DND-41 (cell line): Measurements from ENCODE around the gene LTB4R.

Experiments
- ATAC-seq: fragments of 200-7000 bp; cut with Tn5 transposase; 3 replicates; pipeline ENCODE4 v1.9.1; 2021; ENCODE audit warnings: low read depth; ENCODE audit not compliant: insufficient read depth
- DNase-seq: peaks from one replicate; pipeline ENCODE4 v3.0.0-alpha.2; 2020
- H2AFZ ChIP-seq: 2 replicates; pipeline ENCODE4 v1.6.0; 2012; ENCODE audit warnings: low read depth, low read length
- H3K27ac ChIP-seq: 2 replicates; pipeline ENCODE4 v1.5.1; 2012; ENCODE audit warnings: low read length, inconsistent platforms
- H3K27me3 ChIP-seq: fragments of 200-600 bp; sonication (generic); 2 replicates; pipeline ENCODE4 v1.6.0; 2012; ENCODE audit warnings: low read length, mild to moderate bottlenecking, inconsistent platforms; ENCODE audit not compliant: insufficient read depth, poor library complexity
- H3K36me3 ChIP-seq: 2 replicates; pipeline ENCODE4 v1.5.1; 2012; ENCODE audit warnings: low read length, inconsistent platforms; ENCODE audit not compliant: insufficient read depth
- H3K4me1 ChIP-seq: 2 replicates; pipeline ENCODE4 v1.5.1; 2012; ENCODE audit warnings: mild to moderate bottlenecking, low read length; ENCODE audit not compliant: insufficient read depth
- H3K4me2 ChIP-seq: 2 replicates; pipeline ENCODE4 v1.6.0; 2012; ENCODE audit warnings: mild to moderate bottlenecking, moderate library complexity, low read length, inconsistent platforms; ENCODE audit not compliant: insufficient read depth
- H3K4me3 ChIP-seq, 2 experiments: fragments of 200-600 bp in 1 of 2; shearing (Covaris generic) in 1 of 2; 2 replicates each; pipeline ENCODE4 v1.5.1; 2012 to 2016; ENCODE audit warnings: inconsistent platforms in 2 of 2, low read length in 2 of 2, mild to moderate bottlenecking in 2 of 2, low read depth in 1 of 2, moderate library complexity in 1 of 2
- H3K79me2 ChIP-seq: 2 replicates; pipeline ENCODE4 v1.6.0; 2012; ENCODE audit warnings: low read length, inconsistent platforms; ENCODE audit not compliant: insufficient read depth
- H3K9ac ChIP-seq: 2 replicates; pipeline ENCODE4 v1.6.0; 2012; ENCODE audit warnings: low read depth, mild to moderate bottlenecking, inconsistent platforms, low read length, moderate library complexity
- H3K9me3 ChIP-seq: 2 replicates; pipeline ENCODE4 v1.5.1; 2012; ENCODE audit warnings: low read length, moderate library complexity, mild to moderate bottlenecking, inconsistent platforms; ENCODE audit not compliant: insufficient read depth, severe bottlenecking
- H4K20me1 ChIP-seq: 2 replicates; pipeline ENCODE4 v1.6.0; 2012; ENCODE audit warnings: low read length; ENCODE audit not compliant: insufficient read depth
- EZH2 ChIP-seq: IDR thresholded peaks from 3 replicates; pipeline ENCODE4 v1.6.1; 2012; ENCODE audit warnings: borderline replicate concordance, low read depth, mild to moderate bottlenecking, moderate library complexity, low read length, inconsistent platforms; ENCODE audit not compliant: severe bottlenecking
- TF ChIP-seq, protein P1 (sequence below): IDR thresholded peaks from 2 replicates; pipeline ENCODE4 v1.5.1; 2012; ENCODE audit warnings: borderline replicate concordance, low read length, moderate library complexity, mild to moderate bottlenecking; ENCODE audit not compliant: poor library complexity, severe bottlenecking; ENCODE audit errors: extremely low read depth

The LTB4R gene

DNA sequence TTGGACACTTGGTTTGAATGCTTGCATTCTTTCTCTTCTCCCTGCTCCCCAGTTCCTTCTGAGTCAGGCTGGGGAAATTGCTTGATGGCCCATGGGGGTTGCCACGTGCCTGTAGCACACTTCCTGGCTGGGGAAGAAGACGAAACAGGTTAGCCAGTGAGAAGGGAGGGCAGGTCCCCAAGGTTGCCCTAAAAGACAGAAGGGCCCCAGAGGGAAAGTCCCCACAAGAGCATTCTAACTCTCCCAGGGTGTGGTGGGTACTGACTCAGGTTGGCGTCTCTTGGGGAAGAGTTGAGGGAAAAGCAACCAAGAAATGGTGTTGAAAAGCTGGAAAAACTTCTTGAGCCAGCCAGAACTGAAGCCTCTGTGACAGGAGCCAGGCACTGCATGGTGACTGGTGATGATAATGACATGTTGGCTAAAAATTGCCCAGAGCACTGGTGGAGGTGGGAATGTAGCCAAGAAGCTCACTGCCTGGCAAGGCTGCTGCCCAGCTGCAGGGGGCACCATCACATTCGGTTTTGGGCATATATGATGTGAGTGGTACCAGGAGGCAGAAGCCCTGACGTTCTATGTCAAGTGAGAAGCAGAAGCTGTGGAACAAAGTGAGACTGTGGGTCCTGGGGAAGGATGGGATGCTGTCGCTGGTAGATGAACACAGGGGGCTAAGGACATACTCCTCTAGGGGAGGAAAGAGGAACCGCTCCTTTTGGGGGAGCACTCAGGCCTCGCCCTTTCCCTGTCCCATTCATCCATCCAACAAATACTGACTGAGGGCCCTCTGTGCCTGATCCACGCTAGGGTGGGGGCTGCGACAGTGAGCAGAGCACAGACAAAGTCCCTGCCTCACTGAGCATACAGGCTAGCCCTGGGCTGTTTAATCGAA, 31.8 kb upstream of the LTB4R start:
- TF ChIP-seq, protein P1, sequence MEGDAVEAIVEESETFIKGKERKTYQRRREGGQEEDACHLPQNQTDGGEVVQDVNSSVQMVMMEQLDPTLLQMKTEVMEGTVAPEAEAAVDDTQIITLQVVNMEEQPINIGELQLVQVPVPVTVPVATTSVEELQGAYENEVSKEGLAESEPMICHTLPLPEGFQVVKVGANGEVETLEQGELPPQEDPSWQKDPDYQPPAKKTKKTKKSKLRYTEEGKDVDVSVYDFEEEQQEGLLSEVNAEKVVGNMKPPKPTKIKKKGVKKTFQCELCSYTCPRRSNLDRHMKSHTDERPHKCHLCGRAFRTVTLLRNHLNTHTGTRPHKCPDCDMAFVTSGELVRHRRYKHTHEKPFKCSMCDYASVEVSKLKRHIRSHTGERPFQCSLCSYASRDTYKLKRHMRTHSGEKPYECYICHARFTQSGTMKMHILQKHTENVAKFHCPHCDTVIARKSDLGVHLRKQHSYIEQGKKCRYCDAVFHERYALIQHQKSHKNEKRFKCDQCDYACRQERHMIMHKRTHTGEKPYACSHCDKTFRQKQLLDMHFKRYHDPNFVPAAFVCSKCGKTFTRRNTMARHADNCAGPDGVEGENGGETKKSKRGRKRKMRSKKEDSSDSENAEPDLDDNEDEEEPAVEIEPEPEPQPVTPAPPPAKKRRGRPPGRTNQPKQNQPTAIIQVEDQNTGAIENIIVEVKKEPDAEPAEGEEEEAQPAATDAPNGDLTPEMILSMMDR = peak; percentile 55
- TF ChIP-seq EZH2 = no peak
- Histone ChIP-seq H3K27me3 (no peaks in the 10 kb centered on the region), H2AFZ (no peak overlapping the region), H3K4me3 (no peak overlapping the region), H3K4me2 (no peak overlapping the region), H3K79me2 (no peaks in the 10 kb centered on the region), H3K9me3 (no peaks in the 10 kb centered on the region), H3K27ac (no peak overlapping the region), H3K36me3 (no peaks in the 10 kb centered on the region), H4K20me1 (no peaks in the 10 kb centered on the region), H3K9ac (no peak overlapping the region), H3K4me1 (no peaks in the 10 kb centered on the region)
- ATAC-seq (peak; percentile 64), DNase-seq (peak; percentile 17)

DNA sequence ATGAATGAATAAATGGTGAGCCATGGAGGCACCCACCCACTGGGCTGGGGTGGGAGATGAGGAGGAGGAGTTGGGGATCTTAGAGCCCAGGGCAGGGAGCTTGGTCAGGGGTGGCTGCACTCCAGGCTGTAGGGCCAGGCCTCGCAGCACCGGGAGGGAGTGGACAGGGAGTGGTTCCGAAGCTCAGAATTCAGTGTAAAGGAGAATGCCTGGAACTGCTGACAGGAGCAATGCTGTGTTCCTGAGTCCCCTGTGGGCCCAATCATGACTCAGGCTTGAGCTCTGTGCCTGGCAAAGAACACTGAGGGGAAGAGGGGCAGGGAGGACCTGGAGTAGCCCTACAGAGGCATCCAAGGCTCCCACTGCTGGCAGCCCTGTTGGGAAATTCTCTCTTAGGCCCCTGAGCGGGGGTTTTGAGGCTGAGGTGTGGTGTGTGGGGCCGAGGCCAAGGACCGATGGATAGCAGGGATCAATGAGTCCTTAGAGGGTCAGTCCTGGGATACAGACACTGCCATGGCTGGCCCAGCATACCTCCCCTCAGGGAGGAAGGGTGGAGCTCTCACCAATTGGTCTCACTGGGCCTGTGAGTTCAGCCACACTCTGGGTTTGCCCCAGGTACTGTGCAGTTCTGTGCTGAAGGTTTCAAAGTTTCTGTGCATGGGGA, 30.4 kb upstream of the LTB4R start:
- DNase-seq (no peak), ATAC-seq (no peak)
- no peak overlapping the region for H3K4me3 ChIP-seq
- no peaks in the 10 kb centered on the region for H3K36me3 ChIP-seq
- H3K9me3 ChIP-seq = no peaks in the 10 kb centered on the region
- H3K27ac ChIP-seq = no peak overlapping the region
- no peaks in the 10 kb centered on the region for H4K20me1 ChIP-seq
- H3K4me2 ChIP-seq = no peak overlapping the region
- no peaks in the 10 kb centered on the region for H3K79me2 ChIP-seq
- H3K4me1 ChIP-seq = no peaks in the 10 kb centered on the region
- H3K27me3 ChIP-seq = no peaks in the 10 kb centered on the region
- no peak overlapping the region for H3K9ac ChIP-seq
- no peak for TF ChIP-seq EZH2
- TF ChIP-seq, protein P1 = no peak
- H2AFZ ChIP-seq = no peak overlapping the region

- no peak for DNase-seq
- Histone ChIP-seq H3K9ac (no peak overlapping the region), H3K4me1 (no peaks in the 10 kb centered on the region), H3K79me2 (no peaks in the 10 kb centered on the region), H3K27ac (no peak overlapping the region), H3K27me3 (no peaks in the 10 kb centered on the region), H2AFZ (no peak overlapping the region), H3K36me3 (no peaks in the 10 kb centered on the region), H3K4me2 (no peak overlapping the region), H4K20me1 (no peaks in the 10 kb centered on the region), H3K9me3 (no peaks in the 10 kb centered on the region), H3K4me3 (no peak overlapping the region)
- no peak for ATAC-seq
- TF ChIP-seq, protein P1 = no peak
- no peak for TF ChIP-seq EZH2
Observed at GRCh38 chr14:24281636-24282035, 29.7 kb upstream of the LTB4R start.
